22Rv1 (cell line): ENCODE measurements around the gene ASTN2.

ENCODE experiments used
- H3K27ac ChIP-seq: fragments of 450-650 bp; 2 replicates; pipeline ENCODE4 v1.5.1; 2017
- ZFX ChIP-seq: fragments of 450-650 bp; IDR thresholded peaks from 2 replicates; pipeline ENCODE4 v1.6.1; 2017; ENCODE audit warnings: antibody characterized with exemption, borderline replicate concordance
- TF ChIP-seq, protein P1 (sequence below): fragments of 450-650 bp; IDR thresholded peaks from 2 replicates; pipeline ENCODE4 v1.5.1; 2017; ENCODE audit warnings: mild to moderate bottlenecking

ASTN2 gene

DNA sequence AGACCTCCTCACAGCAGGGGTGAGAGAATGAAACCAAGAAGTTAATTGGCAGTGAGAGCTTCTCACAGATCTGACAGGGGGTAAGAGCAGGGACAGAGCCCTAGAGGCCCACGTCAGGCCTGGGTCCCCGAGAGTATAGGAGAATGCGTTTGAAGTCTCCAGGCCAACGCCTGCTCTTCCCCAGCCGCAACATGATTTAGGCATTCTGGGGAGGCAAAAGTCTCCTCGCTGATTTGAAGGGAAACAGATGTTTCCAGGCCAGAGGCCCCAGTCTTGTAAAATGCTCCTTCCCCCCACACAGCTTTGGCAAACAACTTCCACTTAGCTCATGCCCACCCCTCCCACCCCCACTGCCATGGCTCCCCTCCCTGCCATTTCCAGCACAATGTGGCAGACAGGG, 966.9 kb downstream of the ASTN2 start:
- H3K27ac ChIP-seq: no peak overlapping the region
- no peak for TF ChIP-seq ZFX
- TF ChIP-seq, protein P1, sequence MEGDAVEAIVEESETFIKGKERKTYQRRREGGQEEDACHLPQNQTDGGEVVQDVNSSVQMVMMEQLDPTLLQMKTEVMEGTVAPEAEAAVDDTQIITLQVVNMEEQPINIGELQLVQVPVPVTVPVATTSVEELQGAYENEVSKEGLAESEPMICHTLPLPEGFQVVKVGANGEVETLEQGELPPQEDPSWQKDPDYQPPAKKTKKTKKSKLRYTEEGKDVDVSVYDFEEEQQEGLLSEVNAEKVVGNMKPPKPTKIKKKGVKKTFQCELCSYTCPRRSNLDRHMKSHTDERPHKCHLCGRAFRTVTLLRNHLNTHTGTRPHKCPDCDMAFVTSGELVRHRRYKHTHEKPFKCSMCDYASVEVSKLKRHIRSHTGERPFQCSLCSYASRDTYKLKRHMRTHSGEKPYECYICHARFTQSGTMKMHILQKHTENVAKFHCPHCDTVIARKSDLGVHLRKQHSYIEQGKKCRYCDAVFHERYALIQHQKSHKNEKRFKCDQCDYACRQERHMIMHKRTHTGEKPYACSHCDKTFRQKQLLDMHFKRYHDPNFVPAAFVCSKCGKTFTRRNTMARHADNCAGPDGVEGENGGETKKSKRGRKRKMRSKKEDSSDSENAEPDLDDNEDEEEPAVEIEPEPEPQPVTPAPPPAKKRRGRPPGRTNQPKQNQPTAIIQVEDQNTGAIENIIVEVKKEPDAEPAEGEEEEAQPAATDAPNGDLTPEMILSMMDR: no peak

GRCh38 chr9:116442528-116442927, 972.3 kb downstream of the ASTN2 start:
- TF ChIP-seq, protein P1: no peak
- no peak for TF ChIP-seq ZFX
- H3K27ac ChIP-seq: no peak overlapping the region

DNA sequence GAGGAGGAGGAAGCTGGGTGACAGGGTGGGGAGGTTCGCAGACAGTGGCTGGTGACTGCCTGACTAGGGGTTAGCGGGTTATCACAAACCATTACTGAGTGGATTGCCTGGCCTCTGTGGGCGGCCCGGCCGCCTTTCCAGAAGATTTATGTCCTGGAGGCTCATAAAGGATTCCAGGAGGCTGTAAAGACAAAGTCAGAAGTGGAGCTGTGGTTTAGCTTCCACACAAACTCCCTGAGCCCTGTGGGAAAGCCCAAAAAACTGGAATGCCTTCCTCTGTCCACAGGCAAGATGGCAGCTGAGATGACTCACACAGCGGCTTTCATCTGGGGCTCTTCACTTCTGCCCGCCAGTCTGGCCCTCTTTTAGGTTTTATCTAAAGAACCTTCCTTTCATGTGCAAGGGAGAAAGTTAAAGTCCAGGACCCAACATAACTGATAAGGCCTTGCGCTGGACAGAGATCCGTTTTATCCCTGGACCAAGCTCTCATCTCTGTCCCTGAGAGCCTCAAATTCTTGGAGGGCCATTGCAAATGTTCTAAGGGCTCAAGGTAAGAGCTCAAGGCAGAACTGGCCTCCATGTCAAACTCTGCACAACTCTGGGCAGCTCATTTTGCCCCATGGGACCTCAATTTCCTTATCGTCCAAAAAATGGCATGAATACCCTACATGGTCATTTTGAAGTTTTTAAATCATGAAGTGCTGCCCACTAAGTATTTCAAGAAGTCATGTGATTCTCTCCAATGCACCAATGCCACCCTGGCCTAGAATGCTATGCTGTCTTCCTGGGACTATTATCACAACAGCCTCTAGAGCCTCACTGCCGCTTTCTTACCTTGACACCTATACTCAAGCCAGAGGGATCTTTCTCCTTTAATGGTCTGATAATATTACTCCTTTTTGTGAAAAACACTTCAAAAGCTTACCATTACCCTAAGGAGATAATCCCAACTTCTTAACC, 977.2 kb downstream of the ASTN2 start:
- TF ChIP-seq, protein P1: no peak
- no peak for TF ChIP-seq ZFX
- no peak overlapping the region for H3K27ac ChIP-seq

- TF ChIP-seq, protein P1: no peak
- TF ChIP-seq ZFX: no peak
- H3K27ac ChIP-seq: no peak overlapping the region
Measured at GRCh38 chr9:116436121-116436520, 978.7 kb downstream of the ASTN2 start.

- no peak overlapping the region for H3K27ac ChIP-seq
- no peak for TF ChIP-seq ZFX
- TF ChIP-seq, protein P1: no peak
Measured at GRCh38 chr9:116435706-116436105, 979.2 kb downstream of the ASTN2 start.

DNA sequence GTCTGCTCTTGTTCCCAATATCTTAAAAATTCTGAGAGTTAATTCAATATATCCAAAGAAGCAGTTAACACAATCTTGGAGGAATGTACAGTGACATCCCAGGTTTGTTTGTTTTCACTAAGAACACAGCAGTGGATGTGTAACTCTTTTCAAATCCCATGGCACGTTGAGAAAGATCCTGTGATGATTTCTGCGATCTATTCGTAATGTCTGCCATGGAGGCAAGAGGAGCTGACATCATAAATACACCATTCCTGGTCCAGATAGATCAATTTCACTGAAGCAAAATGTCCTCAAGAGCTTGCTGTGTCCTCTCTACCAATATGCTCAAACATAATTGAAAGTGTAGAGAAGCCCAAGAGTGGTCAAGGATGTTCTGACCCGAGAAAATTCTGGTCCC, 980.5 kb downstream of the ASTN2 start:
- no peak overlapping the region for H3K27ac ChIP-seq
- TF ChIP-seq ZFX: no peak
- TF ChIP-seq, protein P1: no peak

DNA sequence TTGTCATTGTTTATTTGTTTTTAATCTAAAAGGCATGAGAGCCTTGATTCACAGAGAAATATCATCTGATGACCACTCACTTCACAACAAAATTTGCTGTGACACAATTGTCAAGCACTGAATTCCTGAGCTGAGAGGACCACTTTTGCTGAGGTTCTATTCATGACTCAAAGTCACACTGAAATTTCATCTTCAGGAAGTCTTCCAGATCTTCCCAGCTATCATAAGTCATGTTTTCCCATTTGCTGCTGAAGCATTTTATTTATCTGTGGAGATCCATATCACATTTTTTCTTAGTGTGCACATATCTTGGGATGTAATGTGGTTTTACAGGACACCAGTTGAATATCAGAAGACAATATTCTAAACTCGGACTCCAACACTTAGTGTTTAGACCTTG, 982.8 kb downstream of the ASTN2 start:
- TF ChIP-seq, protein P1: no peak
- TF ChIP-seq ZFX: no peak
- no peak overlapping the region for H3K27ac ChIP-seq
